GOT3 (cell line): ENCODE data around the gene TSHR.
"Not testable (repeated sequence)": the region's sequence is repeated elsewhere in the genome, so short reads cannot be mapped to it uniquely, and the experiment has no call there.

Source experiments
- DNase-seq: peaks from one replicate; lab custom pipeline; 2025; ENCODE audit warnings: mixed read lengths; lab: John Stamatoyannopoulos, UW

TSHR gene

GRCh38 chr14:80951491-80951890 lies 3.9 kb upstream of the TSHR start:
- no peak for DNase-seq

- not testable (repeated sequence) for DNase-seq
Observed at GRCh38 chr14:80953211-80953610, 2.2 kb upstream of the TSHR start.

GRCh38 chr14:80954687-80955299 lies 628 bp upstream of the TSHR start:
- peak; percentile 39 for DNase-seq

- no peak for DNase-seq
Observed at GRCh38 chr14:80956102-80956501, 681 bp downstream of the TSHR start.

GRCh38 chr14:80956922-80957321 lies 1.5 kb downstream of the TSHR start:
- DNase-seq = no peak

GRCh38 chr14:80957613-80958012 lies 2.2 kb downstream of the TSHR start:
- DNase-seq = no peak

- DNase-seq = no peak
Observed at GRCh38 chr14:80958226-80958625, 2.8 kb downstream of the TSHR start.

- DNase-seq = no peak
Observed at GRCh38 chr14:80958939-80959338, 3.5 kb downstream of the TSHR start.

- no peak for DNase-seq
Observed at GRCh38 chr14:80959496-80959895, 4.1 kb downstream of the TSHR start.

GRCh38 chr14:80965037-80965436 lies 9.6 kb downstream of the TSHR start:
- no peak for DNase-seq

GRCh38 chr14:80973931-80974641 lies 18.7 kb downstream of the TSHR start:
- no peak for DNase-seq

- no peak for DNase-seq
Observed at GRCh38 chr14:80974679-80975078, 19.3 kb downstream of the TSHR start.

- no peak for DNase-seq
Observed at GRCh38 chr14:80977221-80977620, 21.8 kb downstream of the TSHR start.

GRCh38 chr14:80978403-80978802 lies 23.0 kb downstream of the TSHR start:
- no peak for DNase-seq

- no peak for DNase-seq
Observed at GRCh38 chr14:80979951-80980350, 24.5 kb downstream of the TSHR start.

GRCh38 chr14:80981156-80981555 lies 25.7 kb downstream of the TSHR start:
- no peak for DNase-seq

GRCh38 chr14:80981673-80982072 lies 26.3 kb downstream of the TSHR start:
- no peak for DNase-seq

- no peak for DNase-seq
Observed at GRCh38 chr14:80982711-80983110, 27.3 kb downstream of the TSHR start.

- no peak for DNase-seq
Observed at GRCh38 chr14:80987235-80988032, 32.0 kb downstream of the TSHR start.

GRCh38 chr14:80988192-80988591 lies 32.8 kb downstream of the TSHR start:
- DNase-seq = no peak

GRCh38 chr14:80988735-80989429 lies 33.5 kb downstream of the TSHR start:
- no peak for DNase-seq

- no peak for DNase-seq
Observed at GRCh38 chr14:80992580-80992979, 37.2 kb downstream of the TSHR start.
